ENCODE results near the gene MFAP3. TPM values are rescaled to one million over a fixed set of nuclear protein-coding genes. Genes with fewer than 3 reads are reported as not detected.
"Not testable (repeated sequence)": the region's sequence is repeated elsewhere in the genome, so short reads cannot be mapped to it uniquely, and the experiment has no call there.

MFAP3 gene
- 27.2 TPM for total RNA-seq
- long read RNA-seq, transcript MFAP3-212 (3 exons, 643 nt), result major isoform, 22 of 29 reads
- long read RNA-seq, partial matches to known transcripts, result 3 of 29 reads
- long read RNA-seq, other reads (novel, unspliced or antisense), result 2 of 29 reads

DNA sequence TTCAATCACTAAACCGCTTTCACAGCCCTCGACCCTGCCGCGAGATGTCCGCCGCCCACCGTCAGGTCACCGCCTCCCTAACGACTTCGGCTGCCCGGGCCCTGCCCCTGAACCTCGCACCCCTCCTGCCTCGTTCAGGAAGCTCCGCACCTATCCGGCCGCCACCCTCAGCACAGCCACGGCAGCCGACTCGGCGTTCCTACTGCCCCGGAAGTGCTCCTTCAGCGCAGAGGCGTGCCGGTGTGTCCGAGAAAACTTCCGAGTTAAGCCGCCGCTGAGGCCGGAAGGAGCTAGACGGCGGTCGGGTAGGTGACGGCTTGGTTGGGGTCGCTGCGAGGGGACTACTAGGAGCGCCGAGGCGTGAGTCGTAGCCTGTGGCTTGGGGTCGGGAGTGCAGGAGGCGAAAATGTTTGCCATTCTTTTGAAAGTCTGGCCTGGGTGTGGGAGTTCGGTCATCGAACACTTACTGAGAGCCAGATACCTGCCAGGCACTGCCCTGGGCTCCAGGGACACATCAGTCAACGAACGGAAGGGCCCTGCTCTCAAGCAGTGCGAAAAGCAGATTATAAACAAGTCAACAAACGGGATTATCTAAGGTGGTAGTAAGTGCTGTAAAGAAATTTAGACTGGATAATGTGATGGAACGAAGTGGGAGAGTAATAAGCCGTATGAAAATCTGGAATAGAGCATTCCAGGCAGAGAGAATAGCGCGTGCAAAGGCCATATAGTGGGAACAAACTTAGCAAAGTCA is at the start of gene MFAP3, which contains the start of gene FAM114A2:
Gene MFAP3 (plus strand): TSS at position 261 of the 751 bp plus-strand sequence. CDS start 10,756 bp downstream, outside the sequence.
Gene FAM114A2 (minus strand): TSS at position 204 of the 751 bp plus-strand sequence. CDS start 3,957 bp downstream, outside the sequence.
- DNase-seq, result peak; percentile 93
- ATAC-seq (ENCODE audit: poor library complexity), result peak; percentile 99
- intact Hi-C loops (cut with DNase I), result no loop called here

- DNase-seq (no peak), ATAC-seq (ENCODE audit: poor library complexity) (no peak)
- intact Hi-C loops (cut with DNase I), result no loop called here
These were observed 47.6 kb upstream of the MFAP3 start for GRCh38 chr5:153991168-153991567.

DNA sequence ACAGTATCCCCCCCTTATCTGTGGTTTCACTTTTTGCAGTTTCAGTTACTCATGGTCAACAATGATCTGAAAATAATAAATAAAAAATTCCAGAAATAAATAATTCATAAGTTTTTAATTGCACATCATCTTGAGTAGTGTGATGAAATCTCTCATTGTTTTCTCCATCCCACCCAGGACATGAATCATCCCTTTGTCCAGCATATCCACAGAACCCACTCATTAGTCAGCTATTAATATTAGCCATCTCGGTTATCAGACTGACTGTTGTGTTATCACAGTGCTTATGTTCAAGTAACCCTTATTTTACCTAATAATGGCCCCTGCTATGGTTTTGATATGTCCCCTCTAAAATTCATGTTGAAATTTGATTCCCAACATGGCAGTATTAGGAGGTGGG is 40.8 kb upstream of the MFAP3 start:
- ATAC-seq (ENCODE audit: poor library complexity) (no peak), DNase-seq (no peak)
- intact Hi-C loops (cut with DNase I), result no loop called here

- ATAC-seq (ENCODE audit: poor library complexity) (no peak), DNase-seq (no peak)
- intact Hi-C loops (cut with DNase I), result no loop called here
These were observed 40.0 kb upstream of the MFAP3 start for GRCh38 chr5:153998768-153999167.

- intact Hi-C loops (cut with DNase I), result no loop called here
- DNase-seq (no peak), ATAC-seq (ENCODE audit: poor library complexity) (no peak)
These were observed 38.8 kb upstream of the MFAP3 start for GRCh38 chr5:153999995-154000394.

DNA sequence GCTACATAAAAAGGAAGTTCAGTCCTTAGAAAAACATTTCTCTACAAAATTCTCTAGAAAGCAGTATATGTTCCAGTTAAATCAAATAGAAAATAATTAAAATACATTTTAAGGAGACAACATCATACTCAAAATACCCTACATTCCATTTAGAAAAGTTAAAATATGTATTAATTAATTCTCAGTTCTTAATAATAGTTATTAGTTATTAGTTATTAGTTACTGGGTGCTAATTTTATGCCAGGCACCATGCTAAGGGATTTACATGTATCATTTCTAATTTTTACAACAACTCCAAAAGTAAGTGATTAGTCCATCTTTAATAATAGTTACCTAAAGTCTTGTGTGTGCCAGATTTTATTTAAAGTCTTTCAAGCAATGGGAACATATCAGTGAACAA is 38.1 kb upstream of the MFAP3 start:
- intact Hi-C loops (cut with DNase I), result no loop called here
- DNase-seq (no peak), ATAC-seq (ENCODE audit: poor library complexity) (no peak)

- intact Hi-C loops (cut with DNase I), result no loop called here
These were observed 36.7 kb upstream of the MFAP3 start for GRCh38 chr5:154002093-154002492.

DNA sequence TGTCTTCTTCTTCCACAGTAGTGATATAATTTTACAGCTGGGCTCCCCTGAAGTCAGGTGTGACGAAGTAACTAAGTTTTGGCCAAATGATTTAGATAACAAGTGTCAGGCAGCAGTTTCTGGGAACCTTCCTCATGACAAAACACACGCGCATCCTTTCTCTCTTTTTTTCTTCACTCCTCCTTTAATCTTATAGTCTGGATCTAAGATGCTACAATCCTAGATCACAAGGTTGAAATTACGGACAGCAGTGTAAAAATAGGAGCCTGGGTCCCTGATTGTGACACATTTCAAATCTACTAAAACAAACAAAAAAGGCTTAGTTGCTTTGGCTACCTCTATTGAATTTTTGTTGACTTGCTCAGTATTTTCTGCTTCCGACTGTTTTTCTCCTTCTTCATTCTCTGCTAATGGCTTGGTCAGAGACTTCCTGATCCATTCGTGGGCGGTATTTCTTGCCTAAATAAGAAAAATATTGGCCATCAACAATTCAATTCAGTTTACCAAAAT is 36.2 kb upstream of the MFAP3 start:
- DNase-seq (no peak), ATAC-seq (ENCODE audit: poor library complexity) (peak; percentile 38)
- intact Hi-C loops (cut with DNase I), result no loop called here

More at GRCh38 chr5:154002093-154002492, 36.7 kb upstream of the MFAP3 start:
- ATAC-seq (ENCODE audit: poor library complexity), result peak; percentile 93
- no peak for DNase-seq

DNA sequence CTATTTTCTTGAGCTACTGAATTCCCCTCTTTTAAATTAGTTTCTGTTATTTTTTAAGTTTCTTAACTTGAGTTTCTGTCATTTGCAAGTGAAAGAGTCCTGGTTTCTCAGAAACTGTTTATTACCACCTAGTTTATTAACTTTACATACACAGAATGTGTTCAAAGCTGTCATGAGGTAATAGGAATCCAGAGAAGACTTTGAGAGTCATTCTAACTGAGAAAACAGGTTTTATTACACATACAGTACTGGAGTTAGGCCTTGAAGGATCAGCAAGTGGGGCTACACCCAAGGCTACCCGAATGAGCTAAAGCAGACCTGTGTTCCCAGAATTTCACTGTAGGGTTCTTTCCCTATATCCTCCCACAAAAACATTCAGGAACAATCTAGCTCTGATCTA is 33.1 kb upstream of the MFAP3 start:
- intact Hi-C loops (cut with DNase I), result no loop called here
- no peak for DNase-seq
- no peak for ATAC-seq (ENCODE audit: poor library complexity)

DNA sequence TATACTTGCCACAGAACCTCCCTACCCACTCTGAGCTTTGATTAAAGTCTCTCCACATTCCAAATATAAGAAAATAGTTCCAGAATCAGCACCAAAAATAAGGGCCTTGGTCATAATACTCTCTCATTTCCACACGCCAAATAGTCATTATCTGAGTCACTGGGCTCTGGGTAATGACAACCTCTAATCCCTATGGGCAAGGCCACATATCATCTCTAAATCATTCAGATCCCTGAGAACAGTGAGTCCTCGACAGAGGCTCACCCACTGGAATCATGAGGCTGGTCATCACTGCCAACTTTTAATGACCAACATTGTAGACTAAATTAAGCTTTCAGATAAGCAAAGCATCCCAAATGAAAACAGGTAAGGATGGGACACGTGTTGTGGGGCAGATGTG is 28.1 kb upstream of the MFAP3 start:
- ATAC-seq (ENCODE audit: poor library complexity) (peak; percentile 31), DNase-seq (no peak)
- intact Hi-C loops (cut with DNase I), result no loop called here

DNA sequence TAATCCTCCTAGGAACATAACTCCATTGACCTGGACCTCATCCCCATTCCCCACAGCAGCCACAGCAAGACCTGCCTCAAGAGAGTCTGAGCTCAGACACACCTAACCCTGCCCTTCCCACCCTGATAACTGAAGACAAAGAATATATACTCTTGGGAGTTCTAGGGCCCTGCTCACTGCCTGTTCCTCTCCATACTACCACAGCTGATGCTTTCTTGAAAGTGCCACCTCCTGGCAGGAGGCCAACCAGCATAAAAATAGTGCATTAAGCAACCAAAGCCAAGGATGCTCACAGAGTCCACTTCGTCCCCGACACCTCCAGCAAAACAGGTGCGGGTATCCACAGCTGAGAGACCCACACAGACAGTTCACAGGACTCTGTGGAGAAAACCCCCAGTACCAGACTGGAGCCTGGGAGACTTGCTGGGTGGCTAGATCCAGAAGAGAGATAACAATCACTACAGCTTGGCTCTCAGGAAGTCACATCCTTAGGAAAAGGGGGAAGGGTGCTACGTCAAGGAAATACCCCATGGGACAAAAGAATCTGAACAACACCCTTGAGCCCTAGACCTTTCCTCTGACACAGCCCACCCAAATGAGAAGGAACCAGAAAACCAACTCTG is 23.6 kb upstream of the MFAP3 start:
- no peak for ATAC-seq (ENCODE audit: poor library complexity)
- intact Hi-C loops (cut with DNase I), result no loop called here
- peak; percentile 56 for DNase-seq

DNA sequence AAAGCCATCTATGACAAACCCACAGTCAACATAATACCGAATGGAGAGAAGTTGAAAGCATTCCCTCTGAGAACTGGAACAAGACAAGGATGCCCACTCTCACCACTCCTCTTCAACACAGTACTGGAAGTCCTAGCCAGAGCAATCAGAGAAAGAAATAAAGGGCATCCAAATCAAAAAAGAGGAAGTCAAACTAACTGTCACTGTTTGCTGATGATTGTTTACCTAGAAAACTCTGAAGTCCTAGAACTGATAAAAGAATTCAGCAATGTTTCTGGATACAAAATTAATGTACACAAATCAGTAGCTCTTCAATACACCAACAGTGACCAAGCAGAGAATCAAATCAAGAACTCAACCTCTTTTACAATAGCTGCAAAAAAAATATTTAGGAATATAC is 19.8 kb upstream of the MFAP3 start:
- ATAC-seq (ENCODE audit: poor library complexity); DNase-seq; intact Hi-C loops (cut with DNase I): not testable (repeated sequence)

GRCh38 chr5:154025951-154026350 is 12.8 kb upstream of the MFAP3 start:
- ATAC-seq (ENCODE audit: poor library complexity) (no peak), DNase-seq (no peak)
- intact Hi-C loops (cut with DNase I), result no loop called here

GRCh38 chr5:154031937-154032489 is 6.8 kb upstream of the MFAP3 start:
- no peak for DNase-seq
- intact Hi-C loops (cut with DNase I), result no loop called here
- ATAC-seq (ENCODE audit: poor library complexity), result no peak

DNA sequence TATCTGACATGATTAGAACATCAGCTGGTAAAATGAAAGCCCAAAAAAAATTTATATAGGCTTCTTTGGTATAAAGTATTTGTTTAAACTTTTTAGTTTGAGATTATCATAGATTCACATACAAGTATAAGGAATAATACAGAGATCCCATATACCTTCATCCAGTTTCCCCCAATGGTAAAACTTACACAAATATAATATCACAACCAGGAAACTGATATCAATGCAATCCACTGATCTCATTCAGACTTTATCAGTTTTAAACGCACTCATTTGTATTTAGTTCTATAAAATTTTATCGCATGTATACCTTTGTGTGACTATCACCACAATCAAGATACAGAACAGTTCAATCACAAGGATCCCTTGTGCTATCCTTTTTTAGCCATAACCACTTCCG is 3.8 kb upstream of the MFAP3 start:
- DNase-seq, result no peak
- intact Hi-C loops (cut with DNase I), result no loop called here
- ATAC-seq (ENCODE audit: poor library complexity), result no peak

- no peak for DNase-seq
- peak; percentile 54 for ATAC-seq (ENCODE audit: poor library complexity)
- intact Hi-C loops (cut with DNase I), result no loop called here
These were observed 483 bp upstream of the MFAP3 start for GRCh38 chr5:154038261-154038706.

DNA sequence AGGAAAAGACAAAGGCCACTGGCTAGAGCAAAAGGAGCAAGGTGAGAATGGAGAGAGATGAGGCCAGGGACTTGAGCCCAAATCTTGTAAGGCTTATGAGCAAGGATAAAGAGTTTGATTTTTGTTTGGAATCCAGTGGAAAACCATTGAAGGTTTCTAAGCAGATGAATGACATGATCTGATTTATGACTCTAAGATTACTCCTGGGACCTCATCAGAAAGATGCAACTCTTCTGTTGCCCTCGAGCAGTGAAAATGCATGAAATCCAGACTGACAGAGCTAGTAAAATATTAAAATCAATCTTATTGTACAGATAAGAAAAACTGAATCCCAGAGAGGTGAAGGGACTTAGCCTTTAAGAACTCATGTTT is 677 bp downstream of the MFAP3 start:
- DNase-seq (no peak), ATAC-seq (ENCODE audit: poor library complexity) (no peak)
- intact Hi-C loops (cut with DNase I), result no loop called here

GRCh38 chr5:154042766-154043165 is 4.0 kb downstream of the MFAP3 start:
- ATAC-seq (ENCODE audit: poor library complexity) (no peak), DNase-seq (no peak)
- intact Hi-C loops (cut with DNase I), result no loop called here

DNA sequence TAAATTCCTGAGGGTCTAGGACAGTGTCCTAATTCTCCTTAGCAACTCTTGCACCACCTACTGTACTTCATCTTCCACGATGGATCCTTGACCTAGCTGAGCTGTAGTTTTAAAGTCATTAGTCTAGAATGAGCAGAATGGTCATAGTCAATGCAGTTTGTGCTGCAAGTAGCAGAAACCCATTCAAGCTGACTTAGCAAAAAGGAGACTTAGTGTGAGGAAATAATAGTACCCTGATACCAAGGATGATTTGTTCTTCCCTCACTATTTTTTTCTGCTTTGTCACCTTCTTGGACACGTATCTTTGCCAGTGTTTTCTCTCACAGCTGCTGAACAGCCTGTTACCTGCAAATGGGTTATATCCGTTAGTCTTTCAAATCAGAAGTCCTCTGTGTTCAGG is 5.3 kb downstream of the MFAP3 start:
- ATAC-seq (ENCODE audit: poor library complexity) (no peak), DNase-seq (no peak)
- intact Hi-C loops (cut with DNase I), result no loop called here

GRCh38 chr5:154044581-154044980 is 5.8 kb downstream of the MFAP3 start:
- ATAC-seq (ENCODE audit: poor library complexity), result no peak

More at GRCh38 chr5:154044581-154044980, 5.8 kb downstream of the MFAP3 start:
- DNase-seq, result no peak
- intact Hi-C loops (cut with DNase I), result no loop called here

All from Right ventricle myocardium superior (tissue), 1 donor.